Pancreas (tissue), 10 donors: ENCODE results near the gene CITED4. TPM values are rescaled to one million over a fixed set of nuclear protein-coding genes. Genes with fewer than 3 reads are reported as not detected.

Source experiments
- ATAC-seq, 4 donors: fragments of 200-7000 bp; cut with Tn5 transposase; one replicate each; pipeline versions ENCODE4 v1.8.0 to v1.9.1; 2020; ENCODE audit warnings: mild to moderate bottlenecking in 4 of 4, moderate library complexity in 4 of 4
- DNase-seq, 6 donors: peaks; one replicate each; pipeline ENCODE4 v3.0.0-alpha.2; 2020
- FAIRE-seq: peaks from 2 replicates; lab custom pipeline; 2012; peaks lifted over from hg19 to GRCh38; lab: Jason Lieb, UNC
- H3K27ac ChIP-seq, 4 donors: fragments of 200-600 bp; sonication (generic); 1 replicate in 3 of 4; 2 replicates in 1 of 4; pipeline versions ENCODE4 v1.5.0 to v1.8.0; 2020
- H3K27me3 ChIP-seq, 4 donors: fragments of 200-600 bp; one replicate each; pipeline ENCODE4 v1.8.0; 2021
- H3K36me3 ChIP-seq, 3 donors: fragments of 200-600 bp; sonication (generic) in 1 of 3; one replicate each; pipeline versions ENCODE4 v1.5.0 to v1.8.0; 2020 to 2021
- H3K4me1 ChIP-seq, 3 donors: fragments of 200-600 bp; one replicate each; pipeline ENCODE4 v1.8.0; 2021
- H3K4me3 ChIP-seq, 4 donors: fragments of 200-600 bp; sonication (generic) in 2 of 4; one replicate each; pipeline versions ENCODE4 v1.5.0 to v1.8.0; 2020 to 2021
- H3K9me3 ChIP-seq, 4 donors: fragments of 200-600 bp; one replicate each; pipeline ENCODE4 v1.8.0; 2021
- CTCF ChIP-seq, 4 donors: fragments of 200-600 bp; sonication (generic) in 3 of 4; IDR thresholded peaks; one replicate each; pipeline versions ENCODE4 v1.5.0 to v1.8.0; 2021; ENCODE audit warnings: antibody characterized with exemption in 4 of 4
- WGBS, 2 donors: extraction: QIAGEN DNeasy Blood & Tissue Kit; methylation state at CpG; one replicate each; pipeline ENCODE4 v1.1.7; 2013; 5-methylcytosine and 5-hydroxymethylcytosine counted together
- intact Hi-C, 3 donors: fragments of 100-400 bp; cut with DNase I; formaldehyde crosslinking; loops; one replicate each; pipeline versions ENCODE4 v1.11.1 to v1.14.2; 2022
- polyA plus RNA-seq, 2 donors: library from polyadenylated mRNA; stranded (reverse); fragments of 200-250 nt; gene quantifications; one replicate each; pipeline ENCODE4 v1.2.3, GENCODE V29; 2013
- total RNA-seq, 6 donors: library from RNA; stranded (reverse); fragmentation: NEBNext Ultra II Directional in 4 of 6; extraction: Animal tissue kit (Norgen Biotek cat#: 25700) in 4 of 6; gene quantifications; one replicate each; pipeline versions ENCODE4 v1.2.1 to v1.2.4, GENCODE V29; 2021 to 2023
- donor health status: healthy with polysubstance abuse.
- donor health status: DM: no; HTN: no; CAD: no; lungs with moderate emphysema.
- donor health status: DM: no; HTN: no; CAD: no.
- donor health status: control.
- donor health status: control.
- donor health status: Bipolar disorder and iron deficiency.
- donor health status: DM: yes; HTN: yes; CAD: no.
- donor health status: DM: no; HTN: no; CAD: no.
- donor health status: DM: no; HTN: no; CAD: no.
- donor health status: DM: yes; HTN: yes; CAD: no.

CITED4 gene
- total and polyA plus RNA-seq, 8 donors, result 41.1 to 81.2 (median 51.1) TPM

- WGBS, 2 donors, result 90 to 92% methylated on average over 11 of the region's 11 CpGs
- no peaks in the 10 kb centered on the region for H3K9me3 ChIP-seq
- TF ChIP-seq CTCF (IDR thresholded peaks at IDR 0.05), result no peak
- no peaks in the 10 kb centered on the region for H3K36me3 ChIP-seq
- peaks cover 0 to 11% (median 0%) of the 10 kb centered on the region in 3 donors for H3K4me1 ChIP-seq
- ATAC-seq (no peak), DNase-seq (no peak), FAIRE-seq (no peak)
- intact Hi-C loops, result no loop called here
- no peaks in the 10 kb centered on the region for H3K27me3 ChIP-seq
- H3K27ac ChIP-seq, result no peak overlapping the region
- H3K4me3 ChIP-seq, result no peak overlapping the region
Measured at GRCh38 chr1:40879482-40880175, 17.5 kb upstream of the CITED4 start.

- Histone ChIP-seq H3K27ac (no peak overlapping the region), H3K27me3 (no peaks in the 10 kb centered on the region), H3K4me1 (peaks cover 0 to 11% (median 0%) of the 10 kb centered on the region in 3 donors), H3K36me3 (no peaks in the 10 kb centered on the region), H3K4me3 (no peak overlapping the region), H3K9me3 (no peaks in the 10 kb centered on the region)
- 95 to 100% methylated on average over 2 of the region's 2 CpGs for WGBS, 2 donors
- no peak for ATAC-seq
- intact Hi-C loops, result no loop called here
- no peak for TF ChIP-seq CTCF (IDR thresholded peaks at IDR 0.05)
- no peak for DNase-seq
- no peak for FAIRE-seq
Measured at GRCh38 chr1:40878906-40879305, 16.7 kb upstream of the CITED4 start.

- H3K9me3 ChIP-seq, result no peaks in the 10 kb centered on the region
- FAIRE-seq (no peak), ATAC-seq (peak; percentile 38 to 88 (median 78)), DNase-seq (peak in 5 of 6 donors; percentile 45 to 73 (median 65))
- peak overlapping the region in 3 of 4 donors; percentile 28 to 87 (median 79) for H3K27ac ChIP-seq
- H3K4me3 ChIP-seq, result no peak overlapping the region
- peaks cover 0 to 11% (median 0%) of the 10 kb centered on the region in 3 donors for H3K4me1 ChIP-seq
- intact Hi-C loops, result no loop called here
- no peak for TF ChIP-seq CTCF (IDR thresholded peaks at IDR 0.05)
- WGBS, 2 donors, result 32 to 39% methylated on average over 4 of the region's 4 CpGs
- no peaks in the 10 kb centered on the region for H3K36me3 ChIP-seq
- H3K27me3 ChIP-seq, result no peaks in the 10 kb centered on the region
Measured at GRCh38 chr1:40877698-40878097, 15.5 kb upstream of the CITED4 start.

- ATAC-seq (no peak), DNase-seq (no peak), FAIRE-seq (no peak)
- H3K36me3 ChIP-seq, result no peaks in the 10 kb centered on the region
- H3K27me3 ChIP-seq, result no peaks in the 10 kb centered on the region
- intact Hi-C loops, result no loop called here
- H3K4me3 ChIP-seq, result no peak overlapping the region
- no peaks in the 10 kb centered on the region for H3K9me3 ChIP-seq
- peak overlapping the region in 2 of 4 donors; percentile 79 to 87 for H3K27ac ChIP-seq
- H3K4me1 ChIP-seq, result peaks cover 0 to 11% (median 0%) of the 10 kb centered on the region in 3 donors
- no peak for TF ChIP-seq CTCF (IDR thresholded peaks at IDR 0.05)
- WGBS, 2 donors, result 93 to 96% methylated on average over 1 of the region's 1 CpG
Measured at GRCh38 chr1:40876891-40877290, 14.7 kb upstream of the CITED4 start.

GRCh38 chr1:40876436-40876761 lies 14.2 kb upstream of the CITED4 start:
- ATAC-seq (no peak), FAIRE-seq (no peak), DNase-seq (no peak)
- no peaks in the 10 kb centered on the region for H3K36me3 ChIP-seq
- H3K27ac ChIP-seq, result peak overlapping the region in 2 of 4 donors; percentile 59 to 87
- no peaks in the 10 kb centered on the region for H3K9me3 ChIP-seq
- peaks cover 0 to 11% (median 0%) of the 10 kb centered on the region in 3 donors for H3K4me1 ChIP-seq
- intact Hi-C loops, result no loop called here
- no peak overlapping the region for H3K4me3 ChIP-seq
- WGBS, 2 donors, result 78 to 87% methylated on average over 2 of the region's 2 CpGs
- no peaks in the 10 kb centered on the region for H3K27me3 ChIP-seq
- TF ChIP-seq CTCF (IDR thresholded peaks at IDR 0.05), result no peak
